NT2/D1 (cell line): ENCODE results near the gene TMEM129.

Source experiments
- DNase-seq: peaks from one replicate; pipeline ENCODE4 v3.0.0-alpha.2; 2011; ENCODE audit warnings: low read depth, low spot score
- H3K27me3 ChIP-seq: 2 replicates; pipeline ENCODE4 v1.6.0; 2011; ENCODE audit warnings: mild to moderate bottlenecking; ENCODE audit not compliant: insufficient read length, insufficient read depth
- H3K36me3 ChIP-seq: 2 replicates; pipeline ENCODE4 v1.6.1; 2011; ENCODE audit warnings: mild to moderate bottlenecking, low read length, mixed read lengths; ENCODE audit not compliant: insufficient read depth, insufficient read length
- H3K4me1 ChIP-seq: 2 replicates; pipeline ENCODE4 v1.5.1; 2011; ENCODE audit not compliant: insufficient read depth, insufficient read length
- H3K4me3 ChIP-seq: 2 replicates; pipeline ENCODE4 v1.5.1; 2011; ENCODE audit warnings: low read depth; ENCODE audit not compliant: insufficient read length
- H3K9ac ChIP-seq: 2 replicates; pipeline ENCODE4 v1.6.0; 2011; ENCODE audit warnings: low read depth; ENCODE audit not compliant: insufficient read length
- H3K9me3 ChIP-seq: 2 replicates; pipeline ENCODE4 v1.5.1; 2011; ENCODE audit warnings: mild to moderate bottlenecking, low read length; ENCODE audit not compliant: insufficient read depth
- SUZ12 ChIP-seq: IDR thresholded peaks from 2 replicates; pipeline ENCODE4 v1.6.1; 2011; ENCODE audit not compliant: insufficient read length, insufficient read depth; ENCODE audit errors: extremely low read depth
- YY1 ChIP-seq: IDR thresholded peaks from 2 replicates; pipeline ENCODE4 v1.6.1; 2011; ENCODE audit not compliant: insufficient read length, insufficient read depth
- ZNF274 ChIP-seq: IDR thresholded peaks from 2 replicates; pipeline ENCODE4 v1.6.1; 2011; ENCODE audit warnings: mild to moderate bottlenecking, low read depth, low read length

TMEM129 gene

DNA sequence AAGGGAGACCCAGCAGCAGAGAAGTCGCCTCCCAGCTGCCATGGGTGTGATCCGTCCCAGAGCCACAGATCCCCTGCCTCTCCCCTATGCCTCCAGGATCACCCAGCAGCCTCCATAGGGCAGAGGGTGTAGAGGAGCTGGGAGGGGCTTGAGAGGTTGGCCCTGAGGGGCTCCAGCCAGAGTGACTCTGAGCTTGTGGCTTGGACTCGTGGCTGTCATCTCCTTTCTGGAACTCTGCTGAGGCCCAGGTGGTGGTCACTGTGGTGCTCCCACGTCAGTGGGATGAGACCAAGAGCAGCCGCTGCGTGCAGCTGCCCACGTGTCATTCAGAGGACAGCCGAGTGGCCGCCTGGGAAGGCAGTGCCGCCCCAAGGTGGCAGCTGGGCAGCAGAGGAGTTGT, 4.4 kb upstream of the TMEM129 start:
- no peak for DNase-seq
- Histone ChIP-seq H3K36me3 (peaks cover 79% of the 10 kb centered on the region), H3K9ac (no peak overlapping the region), H3K27me3 (no peaks in the 10 kb centered on the region), H3K4me1 (peaks cover 21% of the 10 kb centered on the region), H3K9me3 (no peaks in the 10 kb centered on the region), H3K4me3 (no peak overlapping the region)
- TF ChIP-seq YY1 (no peak), SUZ12 (no peak), ZNF274 (no peak)

DNA sequence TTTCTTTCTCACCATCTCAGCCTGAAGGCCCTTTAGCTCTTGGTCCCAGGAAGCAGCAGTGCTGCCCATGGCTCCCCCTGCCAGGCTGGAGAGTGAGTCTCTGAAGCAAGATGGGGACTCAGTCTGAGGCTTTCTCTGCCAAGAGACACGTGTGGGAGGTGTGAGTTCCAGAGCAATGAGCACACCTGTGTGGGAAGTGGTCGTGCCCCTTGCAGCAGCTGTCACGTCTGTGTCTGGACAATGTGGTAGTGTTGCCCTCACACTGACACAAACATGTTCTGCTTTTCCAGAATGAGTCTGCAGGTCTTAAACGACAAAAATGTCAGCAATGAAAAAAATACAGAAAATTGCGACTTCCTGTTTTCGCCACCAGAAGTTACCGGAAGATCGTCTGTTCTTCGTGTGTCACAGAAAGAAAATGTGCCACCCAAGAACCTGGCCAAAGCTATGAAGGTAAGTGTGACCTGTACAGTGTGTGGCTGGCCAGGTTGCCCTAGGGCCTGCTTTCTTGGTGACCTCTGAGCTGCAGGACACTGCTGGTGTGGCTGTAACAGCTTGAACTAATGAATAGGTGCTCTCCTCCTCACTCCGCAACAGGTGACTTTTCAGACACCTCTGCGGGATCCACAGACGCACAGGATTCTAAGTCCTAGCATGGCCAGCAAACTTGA, 2.1 kb upstream of the TMEM129 start:
- DNase-seq = no peak
- Histone ChIP-seq H3K9ac (peak overlapping the region; percentile 66), H3K9me3 (no peaks in the 10 kb centered on the region), H3K4me1 (peaks cover 24% of the 10 kb centered on the region), H3K4me3 (no peak overlapping the region), H3K36me3 (peaks cover 67% of the 10 kb centered on the region), H3K27me3 (no peaks in the 10 kb centered on the region)
- no peak for TF ChIP-seq YY1

- H3K4me1 ChIP-seq = peaks cover 24% of the 10 kb centered on the region
- TF ChIP-seq YY1 = no peak
- no peak for TF ChIP-seq ZNF274
- no peak for TF ChIP-seq SUZ12
- peak overlapping the region; percentile 94 for H3K9ac ChIP-seq
- no peak for DNase-seq
- no peaks in the 10 kb centered on the region for H3K9me3 ChIP-seq
- H3K4me3 ChIP-seq = peak overlapping the region; percentile 80
- H3K36me3 ChIP-seq = peaks cover 67% of the 10 kb centered on the region
- no peaks in the 10 kb centered on the region for H3K27me3 ChIP-seq
These were observed 1.5 kb upstream of the TMEM129 start for GRCh38 chr4:1722551-1723118.

GRCh38 chr4:1721666-1722550, 785 bp upstream of the TMEM129 start:
- H3K9me3 ChIP-seq = no peaks in the 10 kb centered on the region
- TF ChIP-seq YY1 = no peak
- no peak for TF ChIP-seq ZNF274
- TF ChIP-seq SUZ12 = no peak
- no peaks in the 10 kb centered on the region for H3K27me3 ChIP-seq
- H3K36me3 ChIP-seq = peaks cover 67% of the 10 kb centered on the region
- H3K4me1 ChIP-seq = peaks cover 20% of the 10 kb centered on the region
- DNase-seq = no peak
- peak overlapping the region; percentile 80 for H3K4me3 ChIP-seq
- peak overlapping the region; percentile 94 for H3K9ac ChIP-seq

DNA sequence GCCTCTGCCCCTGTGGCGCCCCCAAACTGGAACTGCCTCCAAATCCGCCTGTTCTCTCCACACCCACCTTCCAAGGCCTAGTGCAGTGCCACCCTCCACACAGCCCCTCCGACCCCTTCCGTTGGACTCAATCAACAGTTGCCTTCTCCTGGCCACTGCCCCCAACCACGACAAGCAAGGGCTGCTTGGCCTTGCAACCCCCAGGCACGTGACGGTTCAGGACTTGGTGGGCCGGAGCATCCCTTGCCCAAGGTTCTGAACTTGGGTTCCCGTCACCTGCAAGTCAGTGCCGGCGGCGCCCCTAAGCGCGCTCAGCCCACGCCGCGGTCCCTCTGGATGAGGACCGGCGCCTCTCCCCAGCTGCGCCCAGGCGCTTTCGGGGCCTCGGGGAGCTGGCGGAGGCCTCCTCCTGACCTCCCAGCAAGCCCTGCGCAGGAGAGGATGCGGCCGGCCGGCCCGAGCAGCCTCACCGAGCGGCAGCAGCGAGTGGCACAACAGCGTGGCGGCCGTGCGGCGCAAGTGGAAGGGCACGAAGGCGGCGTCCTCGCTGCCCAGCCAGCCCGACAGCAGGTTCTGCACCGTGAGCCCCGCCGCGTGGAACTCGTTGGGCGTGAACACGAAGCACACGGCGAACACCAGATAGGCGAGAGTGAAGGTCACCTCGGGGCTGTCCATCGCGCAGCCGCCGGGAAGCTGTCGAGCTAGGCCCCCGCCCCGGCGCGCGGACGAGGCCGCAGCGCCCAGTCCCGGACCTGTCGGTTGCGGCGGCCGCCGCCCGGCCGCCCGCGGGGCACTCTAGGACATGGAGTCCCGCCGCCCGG, 750 bp downstream of the TMEM129 start:
- Histone ChIP-seq H3K4me1 (peaks cover 14% of the 10 kb centered on the region), H3K4me3 (peak overlapping the region; percentile 86), H3K9me3 (no peaks in the 10 kb centered on the region), H3K36me3 (peaks cover 67% of the 10 kb centered on the region), H3K9ac (peak overlapping the region; percentile 96), H3K27me3 (no peaks in the 10 kb centered on the region)
- no peak for TF ChIP-seq YY1
- TF ChIP-seq SUZ12 = no peak
- no peak for TF ChIP-seq ZNF274
- DNase-seq = no peak

DNA sequence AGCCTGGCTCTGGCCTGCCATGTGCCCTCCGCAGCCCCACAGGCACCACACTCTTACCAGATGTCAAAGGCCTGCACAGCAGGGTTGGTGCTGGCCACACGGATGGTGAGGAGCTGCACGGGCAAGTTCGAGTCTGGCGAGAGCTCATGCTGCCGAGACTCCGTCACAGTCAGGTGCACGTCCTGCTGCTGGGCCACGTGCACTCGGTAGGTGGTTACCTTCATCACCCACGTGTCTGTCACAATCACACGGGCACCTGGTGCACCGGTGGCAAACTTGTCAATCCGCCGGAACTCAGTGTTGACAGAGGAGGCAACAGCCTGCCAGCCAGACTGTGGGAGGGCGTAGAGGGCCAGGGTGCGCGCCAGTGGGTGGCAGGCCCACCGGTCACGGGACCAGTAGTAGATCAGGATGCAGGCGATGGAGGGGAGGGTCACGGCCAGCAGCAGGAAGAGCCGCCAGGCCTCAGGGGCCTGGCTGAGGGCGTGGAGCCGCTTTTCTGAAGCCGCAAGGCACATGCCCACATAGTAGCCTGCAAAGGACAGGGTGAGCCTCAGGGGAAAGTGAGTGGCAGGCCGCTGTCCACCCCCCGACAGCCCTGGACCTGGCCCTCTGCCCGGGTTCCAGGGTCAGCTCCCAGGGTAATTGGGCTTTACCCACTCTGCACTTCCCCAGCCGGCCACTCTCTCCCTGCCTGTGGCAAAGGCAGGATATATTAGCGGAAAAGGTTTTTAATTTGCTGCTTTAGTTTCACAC, 2.9 kb downstream of the TMEM129 start:
- Histone ChIP-seq H3K27me3 (no peaks in the 10 kb centered on the region), H3K36me3 (peaks cover 52% of the 10 kb centered on the region), H3K9ac (no peak overlapping the region), H3K4me3 (no peak overlapping the region), H3K4me1 (peaks cover 15% of the 10 kb centered on the region), H3K9me3 (no peaks in the 10 kb centered on the region)
- no peak for TF ChIP-seq ZNF274
- TF ChIP-seq SUZ12 = no peak
- no peak for TF ChIP-seq YY1
- no peak for DNase-seq
